A549 (cell line): ENCODE data around the gene RNF167. TPM values are rescaled to one million over a fixed set of nuclear protein-coding genes. Genes with fewer than 3 reads are reported as not detected.
A peak's percentile ranks its signal among the peaks of the same experiment; 100 is the strongest.

ENCODE experiments used
- ATAC-seq, 2 experiments: fragments of 200-7000 bp in 1 of 2; fragments of >200 bp in 1 of 2; cut with Nextera tagmentation in 1 of 2; cut with Tn5 transposase in 1 of 2; 3 replicates each; pipeline versions ENCODE4 v1.8.0 to v1.9.1; 2018 to 2020; ENCODE audit warnings: mild to moderate bottlenecking in 1 of 2, moderate library complexity in 1 of 2
- CTCF ChIA-PET: fragments of 300-600 bp; sonication (Branson Sonifier 250); formaldehyde crosslinking; extraction: SDS; loops from one replicate; lab custom pipeline; 2021; ENCODE audit warnings: antibody characterized with exemption, inconsistent platforms; lab: Yijun Ruan, JAX
- POLR2A ChIA-PET: fragments of 350-600 bp; formaldehyde crosslinking; extraction: SDS; loops from one replicate; lab custom pipeline; 2021; ENCODE audit warnings: antibody characterized with exemption, inconsistent platforms; lab: Yijun Ruan, JAX
- DNase-seq, 2 experiments: peaks; one replicate each; pipeline versions ENCODE4 v3.0.0 to v3.0.0-alpha.2; 2011 to 2016; ENCODE audit warnings: low read depth in 1 of 2, low spot score in 1 of 2
- FAIRE-seq: peaks from 2 replicates; lab custom pipeline; 2011; peaks lifted over from hg19 to GRCh38; lab: Jason Lieb, UNC
- H3K27ac ChIP-seq, 2 experiments: fragments of >200 bp; sonication (Bioruptor Twin); formaldehyde crosslinking; 3 replicates each; pipeline ENCODE4 v1.5.1; 2016 to 2017
- H3K4me1 ChIP-seq: fragments of >200 bp; sonication (Bioruptor Twin); formaldehyde crosslinking; 3 replicates; pipeline ENCODE4 v1.6.1; 2016
- H3K4me2 ChIP-seq: fragments of >200 bp; sonication (Bioruptor Twin); formaldehyde crosslinking; 3 replicates; pipeline ENCODE4 v1.6.1; 2016
- H3K4me3 ChIP-seq: fragments of >200 bp; sonication (Bioruptor Twin); formaldehyde crosslinking; 3 replicates; pipeline ENCODE4 v1.5.1; 2016
- H3K9me3 ChIP-seq: fragments of >200 bp; sonication (Bioruptor Twin); formaldehyde crosslinking; 3 replicates; pipeline ENCODE4 v1.6.1; 2016
- BHLHE40 ChIP-seq: IDR thresholded peaks from 2 replicates; pipeline ENCODE4 v1.6.1; 2012; ENCODE audit warnings: low read depth, low read length, inconsistent platforms
- CBX2 ChIP-seq: fragments of 200-600 bp; sonication (generic); IDR thresholded peaks from 2 replicates; pipeline ENCODE4 v1.6.1; 2016; ENCODE audit warnings: low read depth, mild to moderate bottlenecking, borderline replicate concordance
- CEBPB ChIP-seq, 2 experiments: fragments of >200 bp in 1 of 2; sonication (Bioruptor Twin) in 1 of 2; formaldehyde crosslinking in 1 of 2; IDR thresholded peaks; 2 replicates each; pipeline ENCODE4 v1.6.1; 2012 to 2016
- E2F6 ChIP-seq: IDR thresholded peaks from 2 replicates; pipeline ENCODE4 v1.6.1; 2012; ENCODE audit warnings: low read depth, borderline replicate concordance
- GATA3 ChIP-seq: IDR thresholded peaks from 2 replicates; pipeline ENCODE4 v1.6.1; 2012; ENCODE audit warnings: borderline replicate concordance
- HEYL ChIP-seq: fragments of 250-450 bp; sonication (Bioruptor Pico); IDR thresholded peaks from 2 replicates; pipeline ENCODE4 v1.8.0; 2021; ENCODE audit warnings: mild to moderate bottlenecking, moderate library complexity
- HOXA7 ChIP-seq: fragments of 250-450 bp; sonication (Bioruptor Pico); IDR thresholded peaks from 2 replicates; pipeline ENCODE4 v1.5.0; 2020; ENCODE audit warnings: mild to moderate bottlenecking, moderate library complexity
- JUN ChIP-seq, 2 experiments: fragments of >200 bp; sonication (Bioruptor Twin); formaldehyde crosslinking; IDR thresholded peaks; 2 replicates in 1 of 2; 3 replicates in 1 of 2; pipeline ENCODE4 v1.6.1; 2016 to 2017
- JUNB ChIP-seq: fragments of >200 bp; sonication (Bioruptor Twin); formaldehyde crosslinking; IDR thresholded peaks from 2 replicates; pipeline ENCODE4 v1.6.1; 2016
- KDM1A ChIP-seq: fragments of 200-600 bp; sonication (generic); IDR thresholded peaks from 2 replicates; pipeline ENCODE4 v1.6.1; 2016; ENCODE audit warnings: low read depth, mild to moderate bottlenecking
- KDM5A ChIP-seq: fragments of 200-600 bp; sonication (generic); IDR thresholded peaks from 2 replicates; pipeline ENCODE4 v1.6.1; 2016; ENCODE audit warnings: antibody characterized with exemption, mild to moderate bottlenecking
- NPAS2 ChIP-seq: fragments of 250-450 bp; sonication (Bioruptor Pico); IDR thresholded peaks from 2 replicates; pipeline ENCODE4 v1.8.0; 2022; ENCODE audit warnings: mild to moderate bottlenecking, moderate library complexity, borderline replicate concordance
- POLR2AphosphoS2 ChIP-seq: conservative IDR thresholded peaks from 2 replicates; pipeline ENCODE4 v1.6.1; 2012; ENCODE audit warnings: low read length, improper control_type of control experiment, inconsistent platforms
- RAD21 ChIP-seq, 2 experiments: fragments of >200 bp in 1 of 2; sonication (Bioruptor Twin) in 1 of 2; formaldehyde crosslinking in 1 of 2; IDR thresholded peaks in 1 of 2; conservative IDR thresholded peaks in 1 of 2; 2 replicates in 1 of 2; 3 replicates in 1 of 2; pipeline ENCODE4 v1.6.1; 2012 to 2018; ENCODE audit warnings: inconsistent platforms in 1 of 2
- RFX5 ChIP-seq: fragments of 450-650 bp; IDR thresholded peaks from 2 replicates; pipeline ENCODE4 v1.7.1; 2014; ENCODE audit warnings: antibody characterized with exemption, mild to moderate bottlenecking, moderate library complexity
- SMC3 ChIP-seq: fragments of >200 bp; sonication (Bioruptor Twin); formaldehyde crosslinking; IDR thresholded peaks from 3 replicates; pipeline ENCODE4 v1.6.1; 2018; ENCODE audit warnings: inconsistent platforms
- SREBF2 ChIP-seq: fragments of 450-650 bp; IDR thresholded peaks from 2 replicates; pipeline ENCODE4 v1.6.1; 2014; ENCODE audit warnings: mild to moderate bottlenecking, moderate library complexity
- ZFP36 ChIP-seq: fragments of 450-650 bp; IDR thresholded peaks from 2 replicates; pipeline ENCODE4 v1.6.1; 2014; ENCODE audit warnings: borderline replicate concordance; ENCODE audit not compliant: partially characterized antibody
- WGBS: methylation state at CpG from one replicate; pipeline ENCODE4 v1.1.6; 2017; ENCODE audit errors: missing lambda C conversion rate; 5-methylcytosine and 5-hydroxymethylcytosine counted together
- polyA plus RNA-seq, 4 experiments: library from polyadenylated mRNA; depleted of rRNA in 3 of 4; stranded (reverse); fragments of >200 nt; fragmentation: RNase III in 1 of 4; extraction: RNeasy Plus Mini Kit Qiagen cat#74134 plus additional on column Dnase treatment in 1 of 4; gene quantifications; 2 replicates in 3 of 4; 3 replicates in 1 of 4; pipeline ENCODE4 v1.2.3, GENCODE V29; 2011 to 2017
- TF ChIP-seq, protein P1 (sequence below): fragments of 150-350 bp; IDR thresholded peaks from 2 replicates; pipeline ENCODE4 v1.6.1; 2014; ENCODE audit warnings: low read depth, mild to moderate bottlenecking, low read length
- TF ChIP-seq, protein P2 (sequence below): fragments of >200 bp; sonication (Bioruptor Twin); formaldehyde crosslinking; IDR thresholded peaks from 3 replicates; pipeline ENCODE4 v1.5.1; 2016
- TF ChIP-seq, protein P3 (sequence below): fragments of 450-650 bp; IDR thresholded peaks from 2 replicates; pipeline ENCODE4 v1.6.1; 2014; ENCODE audit warnings: antibody characterized with exemption

RNF167 gene
- polyA plus RNA-seq, 2 of the 4 experiments (the other 2 are of a cell fraction), result 86.4 to 98.7 TPM

DNA sequence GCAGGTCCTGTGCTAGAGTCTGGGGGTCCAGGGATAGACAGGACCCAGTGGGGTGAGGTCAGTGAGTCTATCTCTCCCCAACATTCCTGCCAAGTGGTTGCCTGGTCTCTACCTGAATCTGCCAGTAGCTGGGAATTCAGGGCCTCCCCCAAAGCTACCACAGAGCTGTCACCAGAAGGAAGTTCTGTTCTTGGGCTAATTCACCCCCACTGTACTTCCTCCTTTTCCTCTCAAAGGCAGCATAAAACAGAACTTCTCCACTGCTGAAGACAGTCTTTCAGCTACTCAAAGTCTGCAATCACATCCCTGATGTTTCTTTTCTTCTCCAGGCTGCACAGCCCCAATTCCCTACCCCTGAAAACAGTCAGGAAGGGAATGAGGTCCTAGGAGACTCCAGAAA is 38.7 kb downstream of the RNF167 start:
- Histone ChIP-seq H3K9me3 (no peaks in the 10 kb centered on the region), H3K4me1 (no peaks in the 10 kb centered on the region), H3K27ac (no peak overlapping the region), H3K4me3 (no peak overlapping the region), H3K4me2 (no peak overlapping the region)
- FAIRE-seq (no peak), DNase-seq (no peak), ATAC-seq (no peak)
- CTCF ChIA-PET, result interaction anchor here (0.7 to 4.7 kb wide), 8 partner anchors 8 to 107 kb away, joined by 3 to 79 read pairs (median 15); partner anchors contain the start of genes CAMTA2, INCA1, KIF1C and SPAG7
- POLR2A ChIA-PET, result interaction anchor here (2.4 kb wide), 1 partner anchor 11 kb away, joined by 11 read pairs; the partner anchor contains the start of gene SPAG7
- TF ChIP-seq JUN (IDR thresholded peaks at IDR 0.05), result no peak
- TF ChIP-seq, protein P1, sequence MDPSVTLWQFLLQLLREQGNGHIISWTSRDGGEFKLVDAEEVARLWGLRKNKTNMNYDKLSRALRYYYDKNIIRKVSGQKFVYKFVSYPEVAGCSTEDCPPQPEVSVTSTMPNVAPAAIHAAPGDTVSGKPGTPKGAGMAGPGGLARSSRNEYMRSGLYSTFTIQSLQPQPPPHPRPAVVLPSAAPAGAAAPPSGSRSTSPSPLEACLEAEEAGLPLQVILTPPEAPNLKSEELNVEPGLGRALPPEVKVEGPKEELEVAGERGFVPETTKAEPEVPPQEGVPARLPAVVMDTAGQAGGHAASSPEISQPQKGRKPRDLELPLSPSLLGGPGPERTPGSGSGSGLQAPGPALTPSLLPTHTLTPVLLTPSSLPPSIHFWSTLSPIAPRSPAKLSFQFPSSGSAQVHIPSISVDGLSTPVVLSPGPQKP, result no peak
- TF ChIP-seq E2F6, result no peak
- TF ChIP-seq JUNB, result no peak
- TF ChIP-seq BHLHE40, result no peak
- TF ChIP-seq KDM1A, result no peak
- no peak for TF ChIP-seq RFX5
- no peak for TF ChIP-seq HEYL (CRISPR knock-in tag)

DNA sequence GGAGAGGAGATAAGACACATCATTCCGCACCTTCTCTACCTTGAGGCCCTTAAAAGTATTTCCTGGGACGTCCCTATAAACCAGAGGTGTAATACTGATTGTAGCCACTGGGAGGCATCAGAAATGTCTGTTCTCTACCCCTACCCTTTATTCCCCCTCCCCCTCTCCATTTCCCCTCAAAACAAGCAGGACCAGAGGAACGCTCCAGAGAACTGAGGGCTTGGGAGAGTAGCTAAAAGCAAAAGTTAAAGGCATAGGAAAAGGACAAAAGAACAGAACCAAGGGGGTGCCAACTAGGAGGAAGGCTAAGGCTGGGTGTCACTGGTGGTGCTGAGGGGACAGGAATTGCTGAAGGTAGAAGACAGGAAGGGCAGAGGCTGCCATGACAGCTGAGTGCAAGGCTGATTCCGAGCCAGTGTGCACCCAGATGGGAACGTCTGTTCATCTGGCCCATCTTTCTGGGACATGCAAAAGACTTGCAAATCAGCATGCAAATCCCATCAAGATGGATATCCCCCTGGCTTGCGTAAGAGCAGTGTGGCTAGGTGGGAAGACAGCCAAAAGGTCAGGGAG is 40.7 kb downstream of the RNF167 start:
- 46% methylated on average over 6 of the region's 6 CpGs for WGBS
- DNase-seq (peak; percentile 65 to 73), ATAC-seq (peak; percentile 78 to 84), FAIRE-seq (peak; percentile 39)
- Histone ChIP-seq H3K27ac (no peak overlapping the region), H3K4me2 (no peak overlapping the region), H3K4me1 (peaks cover 2% of the 10 kb centered on the region; the same call in 2 of the 3 replicates), H3K4me3 (no peak overlapping the region), H3K9me3 (no peaks in the 10 kb centered on the region)
- TF ChIP-seq, protein P2, sequence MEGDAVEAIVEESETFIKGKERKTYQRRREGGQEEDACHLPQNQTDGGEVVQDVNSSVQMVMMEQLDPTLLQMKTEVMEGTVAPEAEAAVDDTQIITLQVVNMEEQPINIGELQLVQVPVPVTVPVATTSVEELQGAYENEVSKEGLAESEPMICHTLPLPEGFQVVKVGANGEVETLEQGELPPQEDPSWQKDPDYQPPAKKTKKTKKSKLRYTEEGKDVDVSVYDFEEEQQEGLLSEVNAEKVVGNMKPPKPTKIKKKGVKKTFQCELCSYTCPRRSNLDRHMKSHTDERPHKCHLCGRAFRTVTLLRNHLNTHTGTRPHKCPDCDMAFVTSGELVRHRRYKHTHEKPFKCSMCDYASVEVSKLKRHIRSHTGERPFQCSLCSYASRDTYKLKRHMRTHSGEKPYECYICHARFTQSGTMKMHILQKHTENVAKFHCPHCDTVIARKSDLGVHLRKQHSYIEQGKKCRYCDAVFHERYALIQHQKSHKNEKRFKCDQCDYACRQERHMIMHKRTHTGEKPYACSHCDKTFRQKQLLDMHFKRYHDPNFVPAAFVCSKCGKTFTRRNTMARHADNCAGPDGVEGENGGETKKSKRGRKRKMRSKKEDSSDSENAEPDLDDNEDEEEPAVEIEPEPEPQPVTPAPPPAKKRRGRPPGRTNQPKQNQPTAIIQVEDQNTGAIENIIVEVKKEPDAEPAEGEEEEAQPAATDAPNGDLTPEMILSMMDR, result peak; percentile 73
- TF ChIP-seq SMC3 (peak; percentile 84), ZFP36 (no peak), CBX2 (no peak), KDM1A (no peak), RAD21 (conservative IDR thresholded peaks at IDR 0.05 in 1 of 2, IDR thresholded peaks at IDR 0.05 in 1 of 2) (peak; percentile 55 to 63), CEBPB (IDR thresholded peaks at IDR 0.05) (peak; percentile 5 to 61; a peak in 2 of 4 replicates), SREBF2 (no peak)
- ChIA-PET CTCF (interaction anchor here (0.6 to 4.7 kb wide), 32 partner anchors 11 to 183 kb away, joined by 3 to 79 read pairs (median 5); partner anchors contain the start of genes ENO3, INCA1, KIF1C and RNF167), POLR2A (interaction anchor here (2.4 kb wide), 1 partner anchor 13 kb away, joined by 11 read pairs; the partner anchor contains the start of gene SPAG7)

DNA sequence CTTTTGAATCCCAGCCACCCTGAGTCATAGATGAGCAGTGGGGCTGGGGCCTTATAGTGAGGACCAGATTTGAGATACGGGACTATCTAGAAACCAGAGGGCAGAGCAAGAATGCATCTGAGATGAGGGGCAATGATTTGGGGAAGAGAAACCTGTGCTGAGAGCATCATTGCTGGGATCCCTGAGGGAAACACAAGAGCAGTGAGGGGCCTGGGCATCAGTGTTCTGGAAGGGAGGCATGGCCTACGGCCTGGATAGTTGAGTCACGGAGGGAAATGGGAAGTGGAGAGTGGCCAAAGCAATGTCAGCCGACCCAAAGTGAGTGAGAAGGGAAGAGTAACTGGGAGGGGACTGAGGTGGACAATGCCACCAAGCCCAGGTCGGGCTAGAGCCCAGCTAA is 42.2 kb downstream of the RNF167 start:
- DNase-seq (no peak), ATAC-seq (no peak), FAIRE-seq (no peak)
- Histone ChIP-seq H3K4me3 (no peak overlapping the region), H3K27ac (no peak overlapping the region), H3K4me2 (no peak overlapping the region), H3K4me1 (peaks cover 10% of the 10 kb centered on the region), H3K9me3 (no peaks in the 10 kb centered on the region)
- ChIA-PET CTCF (interaction anchor here (1.1 to 1.6 kb wide), 3 partner anchors 8 to 73 kb away, joined by 3 to 7 read pairs (median 3); no protein-coding TSS in a partner anchor), POLR2A (no interaction called here)
- whole genome bisulfite sequencing, result 84% methylated on average over 5 of the region's 5 CpGs
- TF ChIP-seq HOXA7 (CRISPR knock-in tag) (no peak), GATA3 (no peak), POLR2AphosphoS2 (no peak), NPAS2 (CRISPR knock-in tag) (no peak), KDM5A (no peak)
- TF ChIP-seq, protein P3, sequence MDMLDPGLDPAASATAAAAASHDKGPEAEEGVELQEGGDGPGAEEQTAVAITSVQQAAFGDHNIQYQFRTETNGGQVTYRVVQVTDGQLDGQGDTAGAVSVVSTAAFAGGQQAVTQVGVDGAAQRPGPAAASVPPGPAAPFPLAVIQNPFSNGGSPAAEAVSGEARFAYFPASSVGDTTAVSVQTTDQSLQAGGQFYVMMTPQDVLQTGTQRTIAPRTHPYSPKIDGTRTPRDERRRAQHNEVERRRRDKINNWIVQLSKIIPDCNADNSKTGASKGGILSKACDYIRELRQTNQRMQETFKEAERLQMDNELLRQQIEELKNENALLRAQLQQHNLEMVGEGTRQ, result no peak
